NCI-H2227 treated with DMSO at 0.1 percent for 48 hours (cell line): ENCODE measurements around the gene CLCN4.

Experiments used
- DNase-seq: peaks from one replicate; lab custom pipeline; 2025; lab: John Stamatoyannopoulos, UW

CLCN4 gene

GRCh38 chrX:10244915-10245622 lies 88.3 kb downstream of the CLCN4 start:
- DNase-seq: no peak

GRCh38 chrX:10245886-10246285 lies 89.1 kb downstream of the CLCN4 start:
- DNase-seq: no peak

GRCh38 chrX:10246297-10246696 lies 89.5 kb downstream of the CLCN4 start:
- no peak for DNase-seq

- no peak for DNase-seq
Measured at GRCh38 chrX:10246846-10247245, 90.1 kb downstream of the CLCN4 start.

- DNase-seq: no peak
Measured at GRCh38 chrX:10254739-10255138, 98.0 kb downstream of the CLCN4 start.

GRCh38 chrX:10259716-10260115 lies 102.9 kb downstream of the CLCN4 start:
- no peak for DNase-seq

- DNase-seq: no peak
Measured at GRCh38 chrX:10265775-10266174, 109.0 kb downstream of the CLCN4 start.

GRCh38 chrX:10278716-10279115 lies 121.9 kb downstream of the CLCN4 start:
- DNase-seq: no peak

- no peak for DNase-seq
Measured at GRCh38 chrX:10280071-10280470, 123.3 kb downstream of the CLCN4 start.

- no peak for DNase-seq
Measured at GRCh38 chrX:10282490-10282889, 125.7 kb downstream of the CLCN4 start.

GRCh38 chrX:10286195-10286594 lies 129.4 kb downstream of the CLCN4 start:
- DNase-seq: no peak
